Measurements from ENCODE around the gene NLRP3.

DNA sequence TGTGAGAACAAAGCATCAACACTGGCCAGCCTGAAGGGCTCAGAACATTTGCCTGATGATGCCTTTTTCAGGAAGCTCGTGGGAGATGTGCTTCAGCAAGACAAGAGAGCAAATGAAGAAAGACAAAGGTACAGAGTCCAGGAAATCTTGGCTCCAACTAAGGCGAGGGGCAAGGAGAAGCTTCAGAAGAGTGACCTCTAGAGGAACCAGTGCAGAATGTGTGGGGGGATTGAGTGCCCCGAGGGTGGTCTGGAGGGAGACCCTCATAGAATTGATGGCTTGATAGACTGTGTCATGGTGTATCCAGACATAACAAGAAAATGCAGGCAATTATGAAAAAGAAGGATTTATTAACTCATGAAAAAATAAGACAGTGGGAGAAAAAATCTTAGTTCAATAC is 15.3 kb upstream of the NLRP3 start:
- no peak for TF ChIP-seq PATZ1 (CRISPR knock-in tag; IDR thresholded peaks at IDR 0.05; ENCODE audit: borderline replicate concordance)
- TF ChIP-seq ISL1 (CRISPR knock-in tag; IDR thresholded peaks at IDR 0.05) = no peak
- no peak for TF ChIP-seq ZFP3 (CRISPR knock-in tag; IDR thresholded peaks at IDR 0.05)
- TF ChIP-seq PPARA (CRISPR knock-in tag; IDR thresholded peaks at IDR 0.05; ENCODE audit: borderline replicate concordance) = no peak
- TF ChIP-seq, protein P1, sequence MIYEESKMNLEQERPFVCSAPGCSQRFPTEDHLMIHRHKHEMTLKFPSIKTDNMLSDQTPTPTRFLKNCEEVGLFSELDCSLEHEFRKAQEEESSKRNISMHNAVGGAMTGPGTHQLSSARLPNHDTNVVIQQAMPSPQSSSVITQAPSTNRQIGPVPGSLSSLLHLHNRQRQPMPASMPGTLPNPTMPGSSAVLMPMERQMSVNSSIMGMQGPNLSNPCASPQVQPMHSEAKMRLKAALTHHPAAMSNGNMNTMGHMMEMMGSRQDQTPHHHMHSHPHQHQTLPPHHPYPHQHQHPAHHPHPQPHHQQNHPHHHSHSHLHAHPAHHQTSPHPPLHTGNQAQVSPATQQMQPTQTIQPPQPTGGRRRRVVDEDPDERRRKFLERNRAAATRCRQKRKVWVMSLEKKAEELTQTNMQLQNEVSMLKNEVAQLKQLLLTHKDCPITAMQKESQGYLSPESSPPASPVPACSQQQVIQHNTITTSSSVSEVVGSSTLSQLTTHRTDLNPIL (CRISPR knock-in tag; IDR thresholded peaks at IDR 0.05; ENCODE audit: low read depth) = no peak
- no peak for TF ChIP-seq OSR1 (CRISPR knock-in tag; IDR thresholded peaks at IDR 0.05)
- no peak for TF ChIP-seq TCF4 (CRISPR knock-in tag; IDR thresholded peaks at IDR 0.05; ENCODE audit: borderline replicate concordance)
- TF ChIP-seq TSHZ2 (CRISPR knock-in tag; IDR thresholded peaks at IDR 0.05) = no peak
- TF ChIP-seq ZFP30 (CRISPR knock-in tag; IDR thresholded peaks at IDR 0.05) = no peak
- no peak for TF ChIP-seq BACH2 (CRISPR knock-in tag; IDR thresholded peaks at IDR 0.05; ENCODE audit: borderline replicate concordance)
- TF ChIP-seq GLIS3 (CRISPR knock-in tag; IDR thresholded peaks at IDR 0.05) = no peak
- no peak for TF ChIP-seq ZNF565 (CRISPR knock-in tag; conservative IDR thresholded peaks at IDR 0.05; ENCODE audit: low read depth)
- no peak for TF ChIP-seq ZC3H10 (CRISPR knock-in tag; IDR thresholded peaks at IDR 0.05)

Measured in SK-N-SH treated with all-trans-retinoic acid at 6 μM for 48 hours (cell line).